IPS-18c (cell line): ENCODE results near the gene COL3A1.

ENCODE experiments used
- H3K4me3 ChIP-seq: 2 replicates; pipeline ENCODE4 v1.7.0; 2013; ENCODE audit warnings: low read depth, mild to moderate bottlenecking, low read length, moderate library complexity; ENCODE audit not compliant: insufficient read depth
- H3K9me3 ChIP-seq: one replicate; pipeline ENCODE4 v1.6.1; 2013; ENCODE audit warnings: mild to moderate bottlenecking, low read length, moderate library complexity; ENCODE audit not compliant: control insufficient read depth, insufficient read depth

COL3A1 gene

DNA sequence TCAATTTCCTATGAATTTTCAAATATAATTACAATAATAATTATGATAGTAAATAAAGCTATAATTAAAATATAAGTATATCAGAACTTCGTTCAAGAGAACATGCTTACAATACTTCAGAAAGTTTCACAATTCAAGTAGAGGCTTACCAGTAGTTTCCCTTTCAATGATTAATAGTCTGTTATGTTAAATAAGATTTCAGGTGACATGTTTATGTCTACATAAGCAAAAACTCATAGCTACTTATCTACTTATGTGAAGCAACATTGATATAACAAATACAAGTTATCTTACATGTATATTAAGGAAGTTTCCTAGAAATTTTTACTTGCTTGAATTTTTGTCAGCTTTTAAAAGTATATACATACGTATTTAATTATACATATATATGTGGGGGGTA is 4.5 kb upstream of the COL3A1 start:
- Histone ChIP-seq H3K9me3 (no peaks in the 10 kb centered on the region), H3K4me3 (no peak overlapping the region)

GRCh38 chr2:188970211-188970610 is 4.0 kb upstream of the COL3A1 start:
- Histone ChIP-seq H3K9me3 (no peaks in the 10 kb centered on the region), H3K4me3 (no peak overlapping the region)

DNA sequence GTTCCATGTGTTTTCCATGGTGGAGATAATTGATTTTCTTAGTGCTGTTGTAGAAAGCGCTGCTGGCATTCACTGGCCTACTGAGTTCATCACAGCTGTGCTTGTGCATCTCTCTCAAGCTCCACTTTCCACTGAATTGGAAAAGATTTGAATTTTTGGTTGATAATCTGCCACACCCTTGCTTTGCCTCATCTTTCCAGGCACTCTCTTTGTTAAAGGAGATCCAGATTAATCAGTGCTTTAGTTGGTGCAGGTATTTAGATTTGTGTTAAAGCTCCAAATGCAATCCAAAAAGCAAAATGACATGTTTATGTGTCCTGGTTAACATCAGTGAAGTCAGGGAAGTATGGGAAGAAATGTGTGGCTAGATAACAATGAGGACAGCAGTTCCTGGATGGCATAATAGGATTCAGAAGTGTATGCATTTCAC is 2.7 kb upstream of the COL3A1 start:
- no peaks in the 10 kb centered on the region for H3K9me3 ChIP-seq

DNA sequence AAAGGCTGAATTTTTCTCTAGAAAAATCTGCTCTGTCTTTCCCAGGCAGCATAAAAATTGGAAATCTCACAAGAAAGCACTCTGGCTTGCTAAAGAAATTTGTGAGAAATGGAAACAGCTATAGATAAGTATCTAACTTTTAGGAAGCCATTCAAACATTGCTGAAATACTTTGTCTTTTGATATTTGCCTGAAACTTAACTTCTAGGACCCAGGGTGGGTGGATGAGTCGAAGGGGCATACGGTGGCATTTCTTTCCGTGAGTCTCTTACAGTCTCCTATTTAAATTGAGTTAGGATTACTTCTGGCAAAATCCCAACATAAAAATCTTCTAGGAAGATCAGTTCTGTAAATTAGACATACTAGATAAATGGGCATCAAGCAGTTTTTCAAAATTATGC is 532 bp upstream of the COL3A1 start:
- Histone ChIP-seq H3K9me3 (no peaks in the 10 kb centered on the region), H3K4me3 (no peak overlapping the region)

More for the DNA sequence above, 2.7 kb upstream of the COL3A1 start:
- no peak overlapping the region for H3K4me3 ChIP-seq

DNA sequence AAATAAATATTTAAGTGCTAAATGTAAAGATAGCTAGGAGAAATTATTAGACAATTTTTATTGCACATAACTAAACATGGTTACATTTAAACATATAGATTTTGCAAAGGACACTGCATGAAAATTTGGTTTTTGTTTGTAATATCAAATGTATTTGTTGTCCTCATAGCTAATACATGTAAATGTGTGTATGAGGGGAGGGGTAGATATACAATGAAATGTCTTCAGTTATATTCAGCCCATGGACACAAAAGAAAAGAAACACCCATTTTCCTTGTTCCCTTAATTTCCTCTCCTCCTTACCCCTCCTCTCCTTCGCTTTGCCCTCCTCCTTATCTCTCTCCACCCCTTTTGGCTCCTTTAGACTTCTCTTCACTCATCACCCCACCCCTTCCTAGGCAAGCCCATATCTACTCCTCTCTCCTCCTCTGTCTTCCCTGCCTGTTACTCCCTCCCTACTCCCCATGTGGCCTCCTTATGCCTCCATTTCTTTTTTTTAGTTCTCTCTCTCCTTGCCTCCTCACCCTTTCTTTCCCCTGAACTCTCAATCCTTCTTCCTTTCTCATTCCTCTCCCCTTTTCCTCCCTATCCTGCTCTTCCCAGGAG is 1.4 kb downstream of the COL3A1 start:
- no peak overlapping the region for H3K4me3 ChIP-seq
- H3K9me3 ChIP-seq: no peaks in the 10 kb centered on the region

DNA sequence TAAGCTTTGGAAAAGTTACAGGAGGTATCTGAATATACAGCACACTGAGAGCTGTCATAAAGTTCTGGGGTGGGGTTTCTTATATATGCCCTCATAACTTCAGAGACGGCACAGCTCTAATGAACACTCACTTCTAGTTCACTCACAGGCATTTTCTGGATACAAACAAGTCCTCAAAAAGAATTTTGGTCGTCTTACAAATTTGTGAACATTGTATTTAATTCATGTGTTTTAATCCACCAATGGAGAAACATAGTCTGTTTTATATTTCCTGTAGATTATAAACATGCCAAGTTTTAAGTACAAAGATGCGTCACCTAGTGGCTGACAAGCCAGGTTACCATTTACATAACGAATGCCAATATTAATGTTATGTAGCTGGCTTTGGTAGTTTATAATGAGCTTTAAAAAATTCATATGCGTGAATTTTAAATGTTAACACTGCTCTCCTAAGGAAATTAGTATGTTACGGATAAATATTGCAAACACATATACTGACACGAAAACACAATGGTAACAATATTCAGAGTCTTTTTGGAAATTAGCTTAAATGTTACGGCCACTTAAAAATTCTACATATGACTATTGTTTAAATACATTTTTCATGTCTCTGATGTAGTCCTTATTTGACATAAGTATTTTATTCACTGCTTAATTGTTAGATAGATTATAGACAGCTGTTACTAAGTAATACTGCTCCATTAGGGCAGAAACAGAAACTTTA is 2.5 kb downstream of the COL3A1 start:
- H3K9me3 ChIP-seq: no peaks in the 10 kb centered on the region
- no peak overlapping the region for H3K4me3 ChIP-seq

DNA sequence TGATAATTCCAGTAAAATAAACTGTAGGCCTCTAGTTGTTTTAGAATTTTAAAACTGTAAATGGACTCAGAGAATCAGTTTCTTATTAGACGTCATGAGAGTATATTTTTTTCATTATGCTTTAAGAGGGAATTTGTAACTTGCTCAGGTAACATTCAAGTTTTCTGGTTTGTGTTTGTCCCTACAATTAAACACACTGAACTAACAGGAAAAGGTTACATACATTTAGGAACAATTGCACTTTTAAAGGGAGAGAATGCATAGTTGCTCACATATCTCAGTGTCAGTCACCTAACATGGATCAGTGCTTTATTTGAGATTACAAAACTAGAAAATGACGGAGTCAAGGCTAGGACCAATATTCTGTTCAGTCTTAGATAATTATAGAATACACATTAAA is 3.1 kb downstream of the COL3A1 start:
- Histone ChIP-seq H3K9me3 (no peaks in the 10 kb centered on the region), H3K4me3 (no peak overlapping the region)

DNA sequence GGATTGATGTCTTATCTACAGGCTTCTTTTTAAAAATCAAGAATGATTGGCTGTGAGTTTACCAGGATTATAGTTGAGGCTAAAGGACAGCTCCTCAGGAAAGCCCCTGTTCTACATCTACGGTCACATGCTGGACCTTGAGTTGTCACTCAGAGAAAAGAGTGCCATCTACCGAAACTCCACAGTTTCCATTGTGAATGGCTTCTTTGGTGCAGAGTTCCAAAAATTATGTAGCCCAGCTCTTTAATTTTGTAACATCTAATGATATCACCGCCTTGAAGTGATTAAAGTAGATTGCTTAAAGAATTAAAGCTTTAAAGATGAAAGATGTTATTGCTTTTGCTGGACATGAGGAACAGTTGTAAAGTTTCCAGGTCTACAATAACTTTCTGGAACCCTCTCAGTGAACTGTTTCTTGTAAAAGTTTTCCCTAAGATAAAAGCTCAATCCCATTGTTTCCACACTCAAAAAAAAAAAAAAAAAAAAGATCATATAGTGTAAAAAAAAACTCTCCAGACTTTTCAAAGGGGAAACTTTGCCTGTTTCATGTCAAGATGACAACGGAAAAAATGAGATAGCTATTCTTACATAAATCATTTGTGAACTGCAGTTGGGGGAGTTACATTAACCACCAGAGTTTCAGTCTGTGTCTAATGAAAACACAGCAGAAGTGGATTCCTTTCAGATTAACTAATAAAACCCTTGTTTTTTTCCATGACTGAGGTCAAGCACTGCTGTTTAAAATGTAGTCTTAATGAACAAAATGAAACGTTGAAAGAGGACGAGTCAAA is 4.3 kb downstream of the COL3A1 start:
- Histone ChIP-seq H3K4me3 (no peak overlapping the region), H3K9me3 (no peaks in the 10 kb centered on the region)

GRCh38 chr2:188979187-188980114 is 5.3 kb downstream of the COL3A1 start:
- H3K4me3 ChIP-seq: no peak overlapping the region
- no peaks in the 10 kb centered on the region for H3K9me3 ChIP-seq

DNA sequence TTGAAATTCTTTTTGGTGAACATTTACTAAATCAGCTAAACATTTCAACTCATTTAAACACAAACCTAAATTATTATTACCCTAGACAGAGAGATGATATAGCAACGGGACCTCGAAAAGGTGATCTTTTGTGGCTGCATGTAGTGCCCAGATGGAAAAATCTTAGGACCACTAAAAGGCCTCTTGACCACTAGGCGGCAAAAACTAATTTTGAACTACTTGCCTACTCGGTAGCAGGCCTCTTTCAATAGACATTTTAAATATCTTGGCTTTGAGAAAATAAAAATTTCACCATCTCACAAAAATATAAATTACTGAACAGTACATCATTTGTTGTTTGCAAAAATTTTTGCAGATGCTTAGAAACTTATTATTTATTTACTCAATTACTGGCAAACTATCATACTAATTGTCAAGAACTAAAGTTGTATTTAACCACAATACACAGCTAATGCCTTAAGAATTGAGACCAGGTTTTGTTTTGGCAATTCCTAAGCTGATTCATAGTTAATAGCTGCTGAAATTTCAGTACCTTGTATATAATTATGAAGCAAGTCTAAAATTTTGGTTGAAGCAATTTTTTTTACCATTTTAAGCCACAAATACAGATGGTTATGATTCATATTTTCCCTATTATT is 9.4 kb downstream of the COL3A1 start:
- H3K9me3 ChIP-seq: no peaks in the 10 kb centered on the region
- no peak overlapping the region for H3K4me3 ChIP-seq

DNA sequence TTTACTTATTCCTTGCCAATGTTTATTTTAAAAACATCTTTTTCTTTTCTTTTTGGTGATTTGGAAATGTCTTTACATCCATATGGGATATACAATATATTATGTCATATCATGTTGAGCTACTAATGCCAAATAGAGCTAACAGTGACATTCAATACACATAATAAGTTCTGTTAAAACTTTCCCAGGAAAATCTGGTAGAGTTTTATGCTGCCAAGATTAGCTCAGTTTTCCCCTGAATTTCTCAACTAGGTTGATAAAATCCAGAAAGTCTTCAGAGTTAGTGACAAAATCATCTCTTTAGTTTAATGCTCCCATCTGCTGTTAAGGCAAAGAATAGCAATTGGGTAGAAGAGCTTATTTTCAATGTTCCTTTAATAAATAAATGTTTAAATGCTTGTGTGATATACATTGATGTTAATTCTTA is 9.9 kb downstream of the COL3A1 start:
- no peaks in the 10 kb centered on the region for H3K9me3 ChIP-seq
- no peak overlapping the region for H3K4me3 ChIP-seq

GRCh38 chr2:188984680-188985079 is 10.5 kb downstream of the COL3A1 start:
- H3K4me3 ChIP-seq: no peak overlapping the region
- H3K9me3 ChIP-seq: no peaks in the 10 kb centered on the region

GRCh38 chr2:188986839-188987238 is 12.7 kb downstream of the COL3A1 start:
- no peaks in the 10 kb centered on the region for H3K9me3 ChIP-seq
- H3K4me3 ChIP-seq: no peak overlapping the region

GRCh38 chr2:188993247-188993646 is 19.1 kb downstream of the COL3A1 start:
- H3K9me3 ChIP-seq: no peaks in the 10 kb centered on the region
- H3K4me3 ChIP-seq: no peak overlapping the region

GRCh38 chr2:188997263-188997662 is 23.1 kb downstream of the COL3A1 start:
- no peak overlapping the region for H3K4me3 ChIP-seq
- no peaks in the 10 kb centered on the region for H3K9me3 ChIP-seq

DNA sequence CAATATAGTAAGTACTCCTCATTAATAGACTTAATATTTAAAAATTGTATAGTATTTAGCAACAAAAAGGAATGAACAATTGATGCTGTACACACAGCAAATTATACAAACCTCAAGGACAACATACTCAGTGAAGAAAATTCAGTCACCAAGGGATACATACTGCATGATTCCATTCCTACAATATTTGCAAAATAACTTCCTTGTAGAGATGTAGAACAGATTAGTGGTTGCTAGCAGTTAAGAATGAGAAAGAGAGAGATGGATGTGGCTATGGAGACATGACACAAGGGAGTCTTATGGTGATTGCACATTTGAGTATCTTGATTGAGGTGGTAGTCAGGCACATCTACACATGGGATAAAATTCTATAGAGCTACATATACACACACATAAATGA is 26.0 kb downstream of the COL3A1 start:
- H3K9me3 ChIP-seq: no peaks in the 10 kb centered on the region
- H3K4me3 ChIP-seq: no peak overlapping the region

- Histone ChIP-seq H3K9me3 (no peaks in the 10 kb centered on the region), H3K4me3 (no peak overlapping the region)
Observed at GRCh38 chr2:189002079-189002478, 27.9 kb downstream of the COL3A1 start.
